ENCODE results near the gene LAMC3.

LAMC3 gene

DNA sequence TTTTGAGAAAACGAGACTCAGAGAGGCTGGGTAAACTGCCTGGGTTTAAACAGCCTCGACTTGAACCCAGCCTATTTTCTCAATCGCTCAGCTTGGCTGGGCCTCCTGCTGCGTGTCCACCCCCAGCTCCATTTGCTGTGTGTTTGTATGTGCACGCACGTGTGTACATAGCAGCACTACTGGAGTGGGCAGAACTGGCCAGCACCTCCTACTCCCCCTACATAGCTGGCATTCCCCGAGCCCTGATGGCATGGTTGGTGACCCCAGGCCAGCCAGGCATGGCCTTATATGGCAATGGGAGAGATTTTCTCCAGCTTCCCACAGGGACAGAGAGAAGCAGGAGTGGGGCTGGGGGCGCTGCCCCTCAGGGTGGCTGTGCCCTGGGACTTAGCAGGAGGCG, 91.5 kb downstream of the LAMC3 start:
- TF ChIP-seq, protein P1, sequence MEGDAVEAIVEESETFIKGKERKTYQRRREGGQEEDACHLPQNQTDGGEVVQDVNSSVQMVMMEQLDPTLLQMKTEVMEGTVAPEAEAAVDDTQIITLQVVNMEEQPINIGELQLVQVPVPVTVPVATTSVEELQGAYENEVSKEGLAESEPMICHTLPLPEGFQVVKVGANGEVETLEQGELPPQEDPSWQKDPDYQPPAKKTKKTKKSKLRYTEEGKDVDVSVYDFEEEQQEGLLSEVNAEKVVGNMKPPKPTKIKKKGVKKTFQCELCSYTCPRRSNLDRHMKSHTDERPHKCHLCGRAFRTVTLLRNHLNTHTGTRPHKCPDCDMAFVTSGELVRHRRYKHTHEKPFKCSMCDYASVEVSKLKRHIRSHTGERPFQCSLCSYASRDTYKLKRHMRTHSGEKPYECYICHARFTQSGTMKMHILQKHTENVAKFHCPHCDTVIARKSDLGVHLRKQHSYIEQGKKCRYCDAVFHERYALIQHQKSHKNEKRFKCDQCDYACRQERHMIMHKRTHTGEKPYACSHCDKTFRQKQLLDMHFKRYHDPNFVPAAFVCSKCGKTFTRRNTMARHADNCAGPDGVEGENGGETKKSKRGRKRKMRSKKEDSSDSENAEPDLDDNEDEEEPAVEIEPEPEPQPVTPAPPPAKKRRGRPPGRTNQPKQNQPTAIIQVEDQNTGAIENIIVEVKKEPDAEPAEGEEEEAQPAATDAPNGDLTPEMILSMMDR (IDR thresholded peaks at IDR 0.05), result no peak

DNA sequence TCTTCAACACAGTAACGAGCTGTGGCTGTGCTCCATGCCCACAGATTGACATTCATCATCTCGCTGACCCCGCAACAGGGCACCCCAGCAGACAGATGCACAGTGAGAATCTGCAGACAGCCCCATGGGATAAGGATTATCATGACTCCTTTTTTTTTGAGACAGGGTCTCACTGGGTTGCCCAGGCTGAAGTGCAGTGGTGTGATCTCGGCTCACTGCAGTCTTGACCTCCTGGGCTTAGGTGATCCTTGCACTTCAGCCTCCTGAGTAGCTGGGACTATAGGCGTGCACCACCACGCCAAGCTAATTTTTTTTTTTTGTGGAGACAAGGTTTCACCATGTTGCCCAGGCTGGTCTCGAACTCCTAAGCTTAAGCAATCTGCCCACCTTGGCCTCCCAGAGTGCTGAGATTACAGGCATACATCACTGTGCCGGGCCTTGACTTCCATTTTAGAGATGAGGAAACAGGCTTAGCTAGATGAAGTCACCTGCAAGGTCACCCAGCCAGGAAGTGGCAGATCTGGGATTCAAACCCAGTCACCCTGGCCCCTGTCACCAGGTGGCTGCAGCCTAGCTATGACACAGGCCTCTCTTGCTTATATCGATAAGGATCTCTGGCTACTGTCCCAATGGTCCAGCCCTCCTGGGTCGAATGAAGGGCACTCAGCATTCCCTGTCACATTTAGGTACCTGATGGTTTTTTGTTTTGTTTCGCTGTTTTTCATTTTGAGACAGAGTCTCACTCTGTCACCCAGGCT, 92.4 kb downstream of the LAMC3 start:
- TF ChIP-seq, protein P1 (IDR thresholded peaks at IDR 0.05), result no peak

DNA sequence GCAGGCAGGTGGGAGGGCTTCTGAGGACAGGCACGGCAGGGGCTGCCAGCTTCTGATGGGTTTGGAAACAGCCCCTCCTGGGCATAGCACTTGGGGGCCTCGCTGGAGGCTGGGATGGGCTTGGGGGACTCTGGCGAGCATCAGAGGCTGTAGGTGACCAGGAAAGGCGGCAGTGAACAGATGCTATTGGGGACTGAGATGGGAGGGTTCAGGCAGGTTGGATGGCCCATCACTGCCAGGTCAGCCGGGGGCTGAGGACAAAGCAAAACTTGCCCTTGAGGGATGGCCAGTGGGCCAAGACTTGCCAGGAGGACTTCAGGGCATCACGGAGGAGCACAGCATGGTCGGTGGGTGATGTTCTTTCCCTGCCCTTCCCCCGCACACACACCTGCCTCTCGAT, 94.0 kb downstream of the LAMC3 start:
- TF ChIP-seq, protein P1 (IDR thresholded peaks at IDR 0.05), result no peak

DNA sequence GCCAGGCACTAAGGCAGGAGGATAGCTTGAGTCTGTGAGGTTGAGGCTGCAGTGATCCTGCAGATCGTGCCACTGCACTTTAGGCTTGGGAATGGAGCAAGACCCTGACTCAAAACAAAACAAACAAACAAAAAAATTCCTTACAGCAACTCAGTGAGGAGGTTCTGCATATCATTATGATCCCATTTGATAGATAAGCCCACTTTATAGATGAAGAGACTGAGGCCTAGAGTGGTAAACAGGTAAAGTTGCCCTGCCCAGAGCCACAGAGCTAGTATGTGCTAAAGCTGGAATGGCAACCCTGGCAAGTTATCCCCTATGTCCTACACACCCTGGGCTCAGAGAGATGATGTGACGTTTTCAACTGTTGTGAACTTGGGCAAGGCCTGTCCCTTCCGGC, 94.6 kb downstream of the LAMC3 start:
- TF ChIP-seq, protein P1 (IDR thresholded peaks at IDR 0.05), result no peak

DNA sequence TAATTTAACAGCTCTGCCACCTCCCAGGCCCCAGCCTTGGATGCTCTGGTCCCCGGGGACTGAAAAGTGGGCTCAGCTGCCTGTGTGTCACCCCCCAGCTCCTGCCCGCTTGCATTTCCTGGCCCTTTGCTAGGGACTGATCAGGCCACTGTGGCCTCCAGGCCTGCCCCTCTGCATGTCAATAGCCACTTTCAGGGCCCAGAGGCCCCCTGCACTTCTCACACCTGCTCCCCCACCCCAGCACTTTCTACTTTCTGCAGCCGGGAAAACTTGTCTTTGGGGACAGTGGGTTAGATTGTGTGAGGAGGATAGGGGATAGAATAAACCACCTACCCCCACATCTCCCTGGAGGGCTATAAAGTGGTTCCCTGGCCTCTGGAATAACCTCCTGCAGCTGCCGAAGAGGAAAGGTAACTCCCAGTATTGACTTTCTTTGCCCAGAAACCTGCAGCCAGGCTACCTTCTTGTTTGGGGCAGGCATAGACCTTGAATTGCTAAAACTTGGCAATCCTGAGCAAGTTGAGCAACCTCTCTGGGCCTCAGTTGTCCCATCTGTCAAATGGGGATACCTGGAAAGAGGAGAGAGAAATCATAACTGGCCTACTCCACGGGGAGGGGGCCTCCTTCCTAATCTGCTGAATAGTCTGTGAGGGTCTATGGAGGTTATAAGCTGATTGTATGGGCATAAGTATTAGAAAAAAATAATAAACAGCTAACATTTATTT, 95.2 kb downstream of the LAMC3 start:
- TF ChIP-seq, protein P1 (IDR thresholded peaks at IDR 0.05), result no peak

DNA sequence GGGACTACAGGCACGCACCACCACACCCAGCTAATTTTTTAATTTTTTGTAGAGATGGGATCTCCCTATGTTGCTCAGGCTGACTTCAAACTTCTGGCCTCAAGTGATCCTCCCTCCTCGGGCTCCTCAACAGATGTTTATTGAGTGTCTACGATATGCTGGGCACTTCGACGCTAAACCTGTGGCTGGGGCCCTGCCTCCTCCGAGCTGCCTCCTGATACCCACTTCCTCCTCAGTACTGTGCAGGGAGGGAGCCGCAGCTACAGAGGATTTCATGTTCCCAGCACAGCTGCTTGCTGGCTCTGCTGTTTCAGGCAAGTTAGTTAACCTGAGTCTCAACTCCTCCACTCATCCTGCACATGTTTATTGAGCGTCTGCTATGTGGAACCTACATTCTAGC, 97.0 kb downstream of the LAMC3 start:
- TF ChIP-seq, protein P1 (IDR thresholded peaks at IDR 0.05), result no peak

DNA sequence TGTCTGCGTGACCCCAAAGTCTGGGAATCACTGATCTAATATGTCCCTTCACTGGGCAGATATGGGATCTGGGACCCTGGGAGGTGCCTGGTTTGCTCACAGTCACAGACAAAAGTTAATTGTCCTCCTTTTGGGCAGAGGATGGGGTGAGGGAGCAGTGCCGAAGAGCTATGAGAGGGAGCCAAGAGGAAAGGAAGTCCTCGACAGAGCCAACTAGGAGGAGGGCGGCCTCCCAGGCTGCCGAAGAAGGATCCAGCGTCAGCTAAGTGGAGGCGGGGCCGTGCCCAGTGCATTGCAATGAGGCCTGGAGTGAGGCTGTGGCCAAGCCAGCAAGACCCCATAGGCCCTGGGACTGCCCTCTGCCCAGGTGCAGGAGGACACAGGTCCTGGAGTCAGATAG, 98.8 kb downstream of the LAMC3 start:
- TF ChIP-seq, protein P1 (IDR thresholded peaks at IDR 0.05), result no peak
